Measurements from ENCODE around the gene GABRD. TPM values are rescaled to one million over a fixed set of nuclear protein-coding genes. Genes with fewer than 3 reads are reported as not detected.

The GABRD gene
- total and polyA plus RNA-seq, 2 donors from 2014 or later, result 0.63 to 1.1 TPM

- Histone ChIP-seq H3K27me3 (ENCODE audit: control insufficient read depth, insufficient read depth, low read length) (no peaks in the 10 kb centered on the region), H3K36me3 (ENCODE audit: control insufficient read depth in 2 of 3, insufficient read depth in 3 of 3, low read length in 3 of 3) (no peaks in the 10 kb centered on the region)
- intact Hi-C loops (cut with DNase I), result loop anchor here (10.0 kb wide), 1 partner anchor 88 kb away; no protein-coding TSS in a partner anchor
Observed at GRCh38 chr1:2042830-2043773, 24.0 kb downstream of the GABRD start.

GRCh38 chr1:2043886-2044285 is 24.7 kb downstream of the GABRD start:
- peaks cover 0 to 13% (median 2%) of the 10 kb centered on the region in 3 donors for H3K4me1 ChIP-seq (ENCODE audit: control insufficient read depth in 2 of 3, insufficient read depth in 2 of 3, low read depth in 1 of 3, low read length in 3 of 3)
- H3K27ac ChIP-seq (ENCODE audit: low read depth in 2 of 2, low read length in 2 of 2), result no peak overlapping the region
- H3K9ac ChIP-seq (ENCODE audit: low read length in 3 of 3), result no peak overlapping the region
- intact Hi-C loops (cut with DNase I), result loop anchor here (10.0 kb wide), 1 partner anchor 89 kb away; no protein-coding TSS in a partner anchor
- H3K27me3 ChIP-seq (ENCODE audit: control insufficient read depth, insufficient read depth, low read length), result no peaks in the 10 kb centered on the region
- no peak for FAIRE-seq
- H3K36me3 ChIP-seq (ENCODE audit: control insufficient read depth in 2 of 3, insufficient read depth in 3 of 3, low read length in 3 of 3), result no peaks in the 10 kb centered on the region
- DNase-seq, result no peak
- no peaks in the 10 kb centered on the region for H3K9me3 ChIP-seq (ENCODE audit: control insufficient read depth in 2 of 3, insufficient read depth in 1 of 3, low read length in 3 of 3)
- no peak overlapping the region for H3K4me3 ChIP-seq (ENCODE audit: low read length in 3 of 3)
- TF ChIP-seq CTCF (IDR thresholded peaks at IDR 0.05; ENCODE audit: borderline replicate concordance, extremely low read depth, insufficient read depth), result no peak

More at GRCh38 chr1:2042830-2043773, 24.0 kb downstream of the GABRD start:
- Histone ChIP-seq H3K9me3 (ENCODE audit: control insufficient read depth in 2 of 3, insufficient read depth in 1 of 3, low read length in 3 of 3) (no peaks in the 10 kb centered on the region), H3K27ac (ENCODE audit: low read depth in 2 of 2, low read length in 2 of 2) (no peak overlapping the region), H3K4me1 (ENCODE audit: control insufficient read depth in 2 of 3, insufficient read depth in 2 of 3, low read depth in 1 of 3, low read length in 3 of 3) (peaks cover 0 to 13% (median 2%) of the 10 kb centered on the region in 3 donors), H3K4me3 (ENCODE audit: low read length in 3 of 3) (no peak overlapping the region), H3K9ac (ENCODE audit: low read length in 3 of 3) (no peak overlapping the region)
- TF ChIP-seq CTCF (IDR thresholded peaks at IDR 0.05; ENCODE audit: borderline replicate concordance, extremely low read depth, insufficient read depth), result no peak
- no peak for FAIRE-seq
- peak in 1 of 5 donors; percentile 51 for DNase-seq

GRCh38 chr1:2044510-2045319 is 25.6 kb downstream of the GABRD start:
- Histone ChIP-seq H3K9ac (ENCODE audit: low read length in 3 of 3) (no peak overlapping the region), H3K4me1 (ENCODE audit: control insufficient read depth in 2 of 3, insufficient read depth in 2 of 3, low read depth in 1 of 3, low read length in 3 of 3) (peaks cover 2 to 18% (median 5%) of the 10 kb centered on the region in 3 donors), H3K9me3 (ENCODE audit: control insufficient read depth in 2 of 3, insufficient read depth in 1 of 3, low read length in 3 of 3) (no peaks in the 10 kb centered on the region), H3K27ac (ENCODE audit: low read depth in 2 of 2, low read length in 2 of 2) (no peak overlapping the region), H3K36me3 (ENCODE audit: control insufficient read depth in 2 of 3, insufficient read depth in 3 of 3, low read length in 3 of 3) (no peaks in the 10 kb centered on the region), H3K4me3 (ENCODE audit: low read length in 3 of 3) (no peak overlapping the region), H3K27me3 (ENCODE audit: control insufficient read depth, insufficient read depth, low read length) (peaks cover 2% of the 10 kb centered on the region)
- TF ChIP-seq CTCF (IDR thresholded peaks at IDR 0.05; ENCODE audit: borderline replicate concordance, extremely low read depth, insufficient read depth), result peak; percentile 94
- FAIRE-seq, result no peak
- intact Hi-C loops (cut with DNase I), result loop anchor here (10.0 kb wide), 1 partner anchor 90 kb away; no protein-coding TSS in a partner anchor
- peak; percentile 71 to 89 (median 81) for DNase-seq
